Cortex of kidney (tissue), 1 donor: ENCODE results near the gene PEAK1.

ENCODE experiments used
- DNase-seq: peaks from one replicate; lab custom pipeline; 2025; lab: John Stamatoyannopoulos, UW

PEAK1 gene

DNA sequence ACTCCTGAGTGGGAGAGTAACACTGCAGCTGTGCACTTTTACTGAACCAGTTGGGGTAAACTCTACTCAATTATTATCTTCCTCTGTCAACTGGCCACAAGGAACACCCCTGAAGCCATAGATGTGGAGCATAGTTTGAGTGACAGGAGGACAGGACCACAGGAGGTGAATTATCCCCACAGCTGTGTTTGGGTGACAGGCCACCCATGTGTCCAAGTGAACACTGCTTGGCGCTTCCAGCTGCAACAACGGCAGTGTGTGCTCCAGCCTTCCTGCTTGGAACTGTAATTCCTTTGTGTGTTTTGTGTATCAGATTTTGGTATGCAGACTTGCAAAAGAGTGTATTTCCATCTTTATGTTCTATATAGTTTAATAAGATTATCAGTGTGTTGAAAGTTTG lies 328.8 kb downstream of the PEAK1 start:
- no peak for DNase-seq

DNA sequence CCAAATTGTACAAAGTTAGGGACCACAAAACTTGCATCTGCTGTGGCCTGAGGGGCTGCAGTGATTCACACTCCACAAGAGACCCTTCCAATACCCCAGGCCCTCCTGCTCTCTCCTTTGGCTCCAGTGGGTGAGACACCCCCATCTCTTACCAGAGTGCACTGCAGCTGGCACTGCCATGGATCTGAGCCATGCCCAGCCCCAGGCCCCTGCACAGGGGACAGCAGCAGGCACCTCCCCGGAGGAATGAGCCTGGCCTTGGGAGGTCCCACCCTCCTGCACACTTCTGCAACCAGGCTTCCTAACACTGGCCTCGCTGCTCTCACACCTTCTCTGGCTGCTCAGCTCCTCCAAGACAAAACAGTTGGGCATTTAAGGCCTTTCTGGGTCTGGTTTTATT lies 332.7 kb downstream of the PEAK1 start:
- DNase-seq, result no peak

DNA sequence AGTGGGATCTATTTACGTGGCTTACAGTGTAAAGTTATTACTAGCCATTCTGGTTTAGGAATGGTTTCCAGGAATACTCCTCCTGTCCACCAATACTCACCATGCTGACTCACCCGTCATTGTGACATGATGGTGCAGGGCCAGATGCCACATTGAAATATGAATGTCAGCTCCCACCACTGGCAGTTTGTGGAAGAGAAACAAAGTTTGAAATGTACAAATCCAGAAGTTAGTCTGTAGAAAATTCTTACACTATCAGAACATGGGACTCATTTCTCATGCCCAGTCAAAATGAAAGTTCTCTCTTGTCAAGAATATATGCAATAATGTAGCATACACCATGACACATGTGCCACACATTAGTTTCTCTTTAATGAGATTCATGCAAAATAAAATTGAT lies 334.6 kb downstream of the PEAK1 start:
- DNase-seq, result no peak

DNA sequence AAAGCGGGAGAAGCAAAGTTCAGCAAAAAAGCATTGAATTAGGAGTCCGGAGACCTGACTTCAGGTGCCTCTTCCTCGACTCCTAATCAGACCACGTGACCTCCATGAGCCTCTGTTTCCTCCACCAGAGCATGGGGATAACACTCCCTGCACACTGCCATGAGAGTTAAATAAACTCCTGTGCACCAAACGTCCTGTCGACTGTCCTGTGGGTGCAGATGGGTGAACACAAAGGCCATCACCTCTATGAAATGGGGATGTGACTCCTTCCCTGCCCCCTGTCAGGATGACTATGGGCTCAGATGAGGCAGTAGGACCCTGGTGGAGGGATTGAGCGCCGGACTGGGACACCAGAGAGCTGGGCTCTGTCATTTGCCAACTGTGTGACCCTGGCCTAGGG lies 335.5 kb downstream of the PEAK1 start:
- DNase-seq, result no peak

GRCh38 chr15:77083381-77084160 lies 336.3 kb downstream of the PEAK1 start:
- no peak for DNase-seq

- DNase-seq, result no peak
Measured at GRCh38 chr15:77081971-77082370, 337.9 kb downstream of the PEAK1 start.

DNA sequence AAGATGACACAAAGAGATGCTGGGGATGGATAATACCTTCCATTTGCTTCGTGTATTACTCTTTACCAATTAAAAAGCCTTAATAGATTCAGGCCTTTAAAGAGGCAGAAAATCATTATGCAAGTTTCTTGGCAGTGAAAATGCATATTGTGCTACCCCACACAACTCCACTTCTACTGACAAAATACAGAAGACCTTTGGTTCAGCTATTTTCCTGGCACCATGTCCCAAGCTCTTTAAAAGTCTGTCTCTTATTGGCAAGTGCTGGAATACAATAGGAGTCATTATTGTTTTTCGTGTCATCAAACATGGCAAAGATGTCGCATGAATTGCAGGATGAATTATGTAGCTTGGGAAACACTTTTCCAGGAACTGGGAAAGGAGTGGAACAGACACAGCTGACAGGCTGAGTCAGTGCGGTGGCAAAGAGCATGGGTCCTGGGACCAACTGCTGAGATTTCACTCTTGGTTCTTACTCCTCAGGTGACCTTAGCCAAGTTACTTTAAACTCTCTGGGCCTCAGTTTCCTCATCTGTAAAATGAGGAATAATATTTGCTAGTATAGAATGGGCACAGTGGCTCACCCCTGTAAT lies 343.5 kb downstream of the PEAK1 start:
- no peak for DNase-seq

DNA sequence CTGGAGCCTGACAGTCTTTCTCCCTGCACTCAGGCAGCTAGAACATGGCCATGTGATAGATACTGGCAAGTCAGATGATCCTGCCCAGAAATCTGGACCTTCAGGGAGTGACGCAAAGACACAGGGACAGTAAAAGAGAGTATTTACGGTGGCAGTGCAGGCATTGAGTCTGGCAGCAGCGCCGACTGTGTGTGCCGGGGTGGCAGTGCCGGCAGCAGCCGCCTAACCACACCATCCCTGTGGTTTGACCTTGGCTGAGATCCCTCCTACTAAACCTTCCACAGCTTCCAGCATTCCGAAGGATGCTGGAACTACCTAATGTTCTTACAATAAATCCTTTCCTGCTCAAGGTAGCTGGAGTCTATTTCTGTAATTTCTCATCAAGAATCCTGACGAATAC lies 344.4 kb downstream of the PEAK1 start:
- no peak for DNase-seq

- DNase-seq, result no peak
Measured at GRCh38 chr15:77074350-77074749, 345.6 kb downstream of the PEAK1 start.

DNA sequence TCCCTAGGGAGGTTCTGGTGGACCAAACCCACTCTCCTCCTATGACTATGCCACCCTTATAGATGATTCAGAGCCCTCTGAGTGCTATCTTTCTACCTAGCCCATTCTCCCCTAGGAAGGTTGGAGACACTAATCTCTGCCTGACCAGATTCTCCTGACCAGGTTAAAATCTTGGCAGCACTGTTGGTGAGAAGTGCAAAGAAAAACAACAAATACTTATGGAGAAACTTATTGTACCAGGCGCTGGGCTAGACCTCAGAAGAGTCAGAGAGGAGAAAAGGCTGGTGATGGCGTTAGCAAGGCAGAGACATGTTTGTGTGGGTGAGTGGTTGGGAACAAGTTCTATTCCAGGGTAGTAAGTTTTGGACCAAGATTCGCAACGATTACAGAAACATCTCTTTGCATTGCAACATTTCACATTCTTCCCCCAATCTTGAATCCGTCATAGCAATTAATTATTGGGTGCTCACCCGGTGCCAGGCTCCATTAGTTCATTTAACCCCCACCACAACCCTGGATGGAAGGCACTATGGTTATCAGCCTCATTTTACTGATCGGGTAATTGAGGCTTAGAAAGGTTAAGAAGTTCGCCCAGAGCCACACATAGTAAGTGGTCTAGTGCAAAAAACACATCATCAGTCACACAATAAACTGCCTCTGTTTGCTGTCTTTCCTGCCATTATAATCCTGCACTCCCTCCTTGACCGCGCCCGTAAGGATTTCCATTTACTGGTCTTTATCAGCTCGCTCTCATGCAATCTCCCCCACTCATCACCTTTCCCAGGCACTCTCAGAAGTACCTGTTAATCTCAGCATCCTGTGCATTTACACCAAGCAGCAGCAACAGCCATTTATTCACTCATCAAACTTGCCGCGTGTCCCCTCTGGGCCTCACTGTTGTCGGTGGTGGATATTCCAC lies 348.3 kb downstream of the PEAK1 start:
- no peak for DNase-seq

GRCh38 chr15:77070495-77071304 lies 349.2 kb downstream of the PEAK1 start, which contains the start of gene TSPAN3:
TSPAN3 (minus strand) TSS chr15:77071109; CDS start chr15:77070954, 155 bp downstream.
- DNase-seq, result peak; percentile 59

GRCh38 chr15:77070180-77070494 lies 349.8 kb downstream of the PEAK1 start:
- DNase-seq, result no peak

GRCh38 chr15:77069521-77070121 lies 350.3 kb downstream of the PEAK1 start:
- DNase-seq, result no peak

- DNase-seq, result no peak
Measured at GRCh38 chr15:77068633-77069032, 351.3 kb downstream of the PEAK1 start.

DNA sequence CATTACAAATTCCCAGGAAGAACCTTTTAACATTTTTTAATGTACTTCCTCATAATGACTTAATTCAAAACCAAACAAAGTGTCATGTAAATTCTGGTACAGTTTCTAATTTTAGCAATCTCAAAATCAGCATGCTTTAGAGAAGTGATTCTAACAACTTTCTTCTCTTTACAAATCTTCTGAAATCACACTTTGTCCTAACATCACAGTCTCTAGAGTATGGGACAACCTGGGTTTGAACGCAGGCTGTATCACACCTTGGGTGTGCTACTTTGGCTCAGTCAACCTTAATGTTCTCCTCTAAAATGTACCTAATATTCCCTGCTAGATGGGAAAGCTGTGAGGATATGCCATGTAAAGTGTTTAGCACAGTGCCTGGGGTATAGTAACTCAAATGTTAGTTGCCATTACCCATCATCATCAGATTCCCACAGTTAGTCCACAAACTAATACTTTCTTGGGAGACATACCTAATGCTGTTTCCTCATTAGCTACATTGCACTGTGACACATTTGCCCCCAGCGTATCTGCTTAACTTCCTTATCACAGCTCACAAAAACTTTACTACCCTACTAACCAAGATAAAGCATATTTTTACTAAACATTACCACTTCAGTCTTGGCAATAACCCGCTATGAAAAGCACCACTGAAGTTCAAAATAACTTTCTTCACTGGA lies 352.1 kb downstream of the PEAK1 start:
- DNase-seq, result no peak

DNA sequence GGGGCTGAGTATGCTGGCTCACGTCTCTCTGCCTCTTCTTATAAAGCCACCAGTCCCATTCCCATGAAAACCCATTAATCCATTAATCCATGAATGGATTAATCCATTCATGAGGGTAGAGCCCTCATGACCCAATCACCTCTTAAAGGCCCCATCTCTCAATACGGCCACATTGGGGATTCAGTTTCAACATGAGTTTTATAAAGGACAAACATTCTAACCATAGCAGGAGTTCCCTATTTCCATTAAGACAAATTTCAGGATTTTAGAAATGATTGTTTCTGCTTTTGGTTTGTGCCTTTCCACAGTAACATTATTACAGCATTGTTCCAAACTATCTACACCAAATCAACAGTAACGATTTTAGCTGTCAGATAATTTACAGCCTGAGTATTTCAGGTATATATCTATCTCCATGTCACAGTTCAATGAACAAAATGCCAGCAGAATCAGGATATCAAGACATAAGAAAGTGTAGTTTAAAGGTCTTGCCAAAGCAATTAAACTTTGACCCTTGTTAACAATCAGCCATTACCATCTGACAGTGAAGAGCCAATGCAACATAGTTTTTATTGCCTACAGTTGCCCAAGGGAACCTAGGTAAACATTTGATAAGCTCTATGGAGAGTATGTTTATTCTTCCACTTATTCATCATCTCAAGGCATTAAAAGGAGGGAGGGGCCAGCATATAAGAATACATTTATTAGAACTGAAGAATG lies 352.8 kb downstream of the PEAK1 start:
- no peak for DNase-seq

DNA sequence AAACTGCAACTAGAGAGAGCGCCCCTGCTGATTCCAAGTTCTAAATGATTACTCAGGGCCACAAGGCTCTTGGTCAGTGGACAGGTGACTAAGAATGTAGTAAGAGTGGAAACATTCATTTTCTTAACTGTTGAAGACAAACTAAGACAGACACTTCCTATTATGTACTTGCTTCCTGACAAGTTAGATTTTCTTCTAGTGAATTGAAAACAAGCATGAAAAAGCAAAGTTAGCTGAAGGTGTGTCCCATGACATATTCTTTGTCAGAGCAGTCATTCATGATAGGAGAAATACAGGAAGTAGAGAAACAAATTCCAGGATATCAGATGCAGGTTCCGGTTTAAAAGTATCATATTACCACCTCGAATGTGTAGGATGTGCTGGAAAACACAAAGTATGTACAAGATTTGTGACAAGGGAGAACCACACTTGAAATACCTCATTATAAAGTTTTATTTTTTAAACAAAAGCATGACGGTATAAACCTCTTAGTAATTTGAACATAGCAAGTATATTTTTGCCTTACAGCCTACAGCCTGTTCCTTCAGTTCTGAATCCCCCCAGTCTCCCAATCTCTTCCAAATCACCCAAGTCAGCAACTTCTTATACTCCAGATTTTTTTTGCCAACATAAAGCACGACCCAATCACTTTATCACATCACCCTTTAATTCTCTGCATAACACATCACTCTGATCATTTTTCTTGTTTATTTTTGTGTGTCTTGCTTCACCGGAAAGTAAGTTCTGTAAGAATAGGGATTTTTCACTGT lies 355.2 kb downstream of the PEAK1 start:
- DNase-seq, result no peak

- DNase-seq, result no peak
Measured at GRCh38 chr15:77064063-77064462, 355.8 kb downstream of the PEAK1 start.

DNA sequence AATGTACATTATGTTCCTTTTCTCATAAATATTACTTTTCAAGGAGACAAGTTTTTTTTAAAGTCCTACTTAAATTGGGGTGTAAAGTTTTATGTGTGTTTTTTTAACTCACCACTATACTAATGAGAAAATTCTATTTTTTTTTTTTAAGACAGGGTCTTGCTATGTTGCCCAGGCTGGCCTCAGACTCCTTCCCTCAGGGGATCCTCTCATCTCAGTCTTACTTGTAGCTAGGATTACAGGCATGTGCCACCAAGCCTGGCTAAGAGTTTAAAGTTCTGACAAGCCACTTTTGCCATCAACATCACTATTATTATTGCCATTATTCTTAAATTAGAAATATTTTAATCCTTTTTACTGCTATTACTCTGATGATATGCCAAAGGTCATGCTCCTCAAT lies 356.7 kb downstream of the PEAK1 start:
- DNase-seq, result no peak

GRCh38 chr15:77060546-77060945 lies 359.4 kb downstream of the PEAK1 start:
- DNase-seq, result no peak
